Measurements from ENCODE around the gene MDFIC. TPM values are rescaled to one million over a fixed set of nuclear protein-coding genes. Genes with fewer than 3 reads are reported as not detected.

The MDFIC gene
- total RNA-seq, 1 donor from 2014 or later: 9.7 TPM

- no peaks in the 10 kb centered on the region for H3K27me3 ChIP-seq (ENCODE audit: control insufficient read depth, insufficient read depth, low read length)
- TF ChIP-seq CTCF (IDR thresholded peaks at IDR 0.05; ENCODE audit: insufficient read depth, low read length, poor library complexity, severe bottlenecking): no peak
- no peak for DNase-seq (ENCODE audit: low read depth)
- H3K36me3 ChIP-seq (ENCODE audit: control insufficient read depth, insufficient read depth, low read length): no peaks in the 10 kb centered on the region
- no peak overlapping the region for H3K4me3 ChIP-seq (ENCODE audit: low read depth, low read length)
Measured at GRCh38 chr7:115008465-115009114, 86.7 kb downstream of the MDFIC start.

- TF ChIP-seq CTCF (IDR thresholded peaks at IDR 0.05; ENCODE audit: insufficient read depth, low read length, poor library complexity, severe bottlenecking): no peak
- Histone ChIP-seq H3K4me3 (ENCODE audit: low read depth, low read length) (no peak overlapping the region), H3K36me3 (ENCODE audit: control insufficient read depth, insufficient read depth, low read length) (no peaks in the 10 kb centered on the region), H3K27me3 (ENCODE audit: control insufficient read depth, insufficient read depth, low read length) (no peaks in the 10 kb centered on the region)
- no peak for DNase-seq (ENCODE audit: low read depth)
Measured at GRCh38 chr7:115009139-115009538, 87.2 kb downstream of the MDFIC start.

- Histone ChIP-seq H3K27me3 (ENCODE audit: control insufficient read depth, insufficient read depth, low read length) (no peaks in the 10 kb centered on the region), H3K36me3 (ENCODE audit: control insufficient read depth, insufficient read depth, low read length) (no peaks in the 10 kb centered on the region), H3K4me3 (ENCODE audit: low read depth, low read length) (no peak overlapping the region)
- no peak for TF ChIP-seq CTCF (IDR thresholded peaks at IDR 0.05; ENCODE audit: insufficient read depth, low read length, poor library complexity, severe bottlenecking)
- DNase-seq (ENCODE audit: low read depth): no peak
Measured at GRCh38 chr7:115009736-115010440, 88.0 kb downstream of the MDFIC start.

GRCh38 chr7:115010441-115010820 is 88.5 kb downstream of the MDFIC start:
- H3K36me3 ChIP-seq (ENCODE audit: control insufficient read depth, insufficient read depth, low read length): no peaks in the 10 kb centered on the region
- no peak for DNase-seq (ENCODE audit: low read depth)
- H3K4me3 ChIP-seq (ENCODE audit: low read depth, low read length): no peak overlapping the region
- no peaks in the 10 kb centered on the region for H3K27me3 ChIP-seq (ENCODE audit: control insufficient read depth, insufficient read depth, low read length)
- TF ChIP-seq CTCF (IDR thresholded peaks at IDR 0.05; ENCODE audit: insufficient read depth, low read length, poor library complexity, severe bottlenecking): no peak

- no peak for DNase-seq (ENCODE audit: low read depth)
- no peaks in the 10 kb centered on the region for H3K36me3 ChIP-seq (ENCODE audit: control insufficient read depth, insufficient read depth, low read length)
- no peak overlapping the region for H3K4me3 ChIP-seq (ENCODE audit: low read depth, low read length)
- no peaks in the 10 kb centered on the region for H3K27me3 ChIP-seq (ENCODE audit: control insufficient read depth, insufficient read depth, low read length)
- no peak for TF ChIP-seq CTCF (IDR thresholded peaks at IDR 0.05; ENCODE audit: insufficient read depth, low read length, poor library complexity, severe bottlenecking)
Measured at GRCh38 chr7:115013886-115014285, 92.0 kb downstream of the MDFIC start.
